ENCODE data around the gene CHMP1A.
"Not testable (repeated sequence)": the region's sequence is repeated elsewhere in the genome, so short reads cannot be mapped to it uniquely, and the experiment has no call there.

CHMP1A gene

GRCh38 chr16:89657442-89658220, at the start of gene CHMP1A, which contains the start of gene SPATA33:
CHMP1A (minus strand) TSS chr16:89657708; CDS start chr16:89657588, 120 bp downstream.
SPATA33 (plus strand) TSS chr16:89657836; CDS start chr16:89657912, 76 bp downstream.
- DNase-seq: peak; percentile 97

GRCh38 chr16:89706518-89707260, 49.2 kb upstream of the CHMP1A start:
- no peak for DNase-seq

GRCh38 chr16:89705006-89705405, 47.5 kb upstream of the CHMP1A start:
- no peak for DNase-seq

- no peak for DNase-seq
Observed at GRCh38 chr16:89704281-89704680, 46.8 kb upstream of the CHMP1A start.

GRCh38 chr16:89701425-89702406, 44.2 kb upstream of the CHMP1A start, which contains the start of gene SPATA2L:
SPATA2L (minus strand) TSS chr16:89701705; CDS start chr16:89701232, 473 bp downstream.
- DNase-seq: peak; percentile 99

GRCh38 chr16:89700649-89701424, 43.3 kb upstream of the CHMP1A start:
- peak; percentile 84 for DNase-seq

- DNase-seq: peak; percentile 99
Observed at GRCh38 chr16:89700100-89700648, 42.7 kb upstream of the CHMP1A start.

- DNase-seq: not testable (repeated sequence)
Observed at GRCh38 chr16:89699629-89700099, 42.2 kb upstream of the CHMP1A start.

GRCh38 chr16:89698717-89699116, 41.2 kb upstream of the CHMP1A start:
- DNase-seq: not testable (repeated sequence)

- DNase-seq: peak; percentile 60
Observed at GRCh38 chr16:89697616-89698331, 40.3 kb upstream of the CHMP1A start.

- DNase-seq: peak; percentile 59
Observed at GRCh38 chr16:89697161-89697615, 39.7 kb upstream of the CHMP1A start.

- DNase-seq: peak; percentile 67
Observed at GRCh38 chr16:89696670-89697128, 39.2 kb upstream of the CHMP1A start.

GRCh38 chr16:89695875-89696669, 38.6 kb upstream of the CHMP1A start:
- peak; percentile 62 for DNase-seq

- peak; percentile 59 for DNase-seq
Observed at GRCh38 chr16:89695086-89695874, 37.8 kb upstream of the CHMP1A start.

GRCh38 chr16:89694784-89695085, 37.2 kb upstream of the CHMP1A start:
- DNase-seq: not testable (repeated sequence)

- DNase-seq: no peak
Observed at GRCh38 chr16:89693931-89694783, 36.6 kb upstream of the CHMP1A start.

GRCh38 chr16:89693289-89693731, 35.8 kb upstream of the CHMP1A start:
- DNase-seq: no peak

All from activated effector memory CD4-positive, alpha-beta T cell treated with anti-CD3 and anti-CD28 coated beads, Interleukin-2, amount 50 U/mL, for 16 hours (primary cell).